GM19452 (cell line): ENCODE results near the gene GDF15.
"Not testable (repeated sequence)": the region's sequence is repeated elsewhere in the genome, so short reads cannot be mapped to it uniquely, and the experiment has no call there.

Source experiments
- ATAC-seq: cut with Tn5 transposase; IDR thresholded peaks from one replicate; pipeline ENCODE4 v1.9.1; 2021; ENCODE audit not compliant: unreplicated experiment

GDF15 gene

DNA sequence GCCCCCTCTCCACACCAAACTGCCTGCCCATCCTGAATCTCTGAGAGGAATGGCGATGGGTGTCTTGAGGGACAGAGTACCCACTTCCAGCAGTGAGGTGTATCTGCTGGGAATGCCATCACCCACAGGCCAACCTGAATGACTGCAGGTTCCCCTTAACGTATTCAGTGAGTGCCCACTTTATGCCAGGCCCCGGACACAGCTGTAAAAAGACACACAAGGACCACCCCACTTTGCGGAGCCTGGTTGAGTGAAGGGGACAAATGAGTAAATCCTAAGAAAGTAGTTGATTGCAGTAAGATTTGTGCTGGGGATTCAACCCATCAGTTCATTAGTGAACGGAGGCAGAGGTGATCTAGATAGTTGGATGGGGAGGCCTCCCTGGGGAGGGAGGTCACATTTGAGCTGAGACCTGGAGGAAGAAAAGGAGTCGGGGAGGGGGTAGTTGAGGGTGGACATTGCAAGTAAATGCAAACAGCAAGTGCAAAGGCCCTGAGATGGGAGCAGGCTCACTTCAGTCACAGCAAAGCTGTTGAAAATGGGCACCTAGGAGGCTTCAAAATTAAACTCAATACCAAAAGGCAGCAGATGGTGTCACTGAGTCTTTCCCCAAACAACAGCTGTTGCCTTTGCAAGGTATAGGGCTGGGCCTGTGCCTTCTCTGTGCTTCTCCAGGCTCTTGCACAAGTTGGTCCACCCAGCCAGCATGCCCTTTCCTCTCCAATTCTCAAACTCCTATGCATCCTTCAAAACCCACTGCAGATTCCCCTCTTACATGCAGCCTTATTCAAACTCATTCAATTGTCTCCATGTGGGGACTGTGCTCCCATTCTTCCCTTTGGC is 4.3 kb downstream of the GDF15 start:
- ATAC-seq, result no peak

DNA sequence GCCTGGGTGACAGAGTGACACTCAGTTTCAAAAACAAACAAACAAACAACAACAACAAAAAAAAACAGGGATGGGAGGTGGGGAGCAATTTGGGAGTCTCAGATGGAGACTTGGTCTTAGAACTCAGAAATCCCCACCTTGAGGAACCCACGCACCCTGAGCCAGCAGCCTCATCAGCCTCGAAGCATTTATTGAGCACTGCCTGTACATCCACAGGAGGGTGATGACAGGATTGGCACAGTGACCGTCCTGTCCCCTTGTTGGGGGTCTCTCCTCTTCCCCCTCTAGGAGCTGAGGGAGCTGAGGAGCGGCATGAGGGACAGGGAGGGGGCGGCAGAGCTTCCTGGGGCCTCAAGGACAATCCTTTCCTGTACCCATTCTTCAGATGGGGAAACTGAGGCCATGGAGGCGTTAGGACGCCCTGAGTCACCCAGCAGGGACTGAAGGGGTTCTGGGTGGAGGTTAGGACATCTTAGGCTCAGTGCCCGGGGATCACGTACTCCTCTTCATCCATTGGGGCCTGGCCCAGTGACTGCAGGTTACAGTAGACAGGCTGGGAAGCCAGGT is 5.6 kb downstream of the GDF15 start:
- ATAC-seq, result no peak

DNA sequence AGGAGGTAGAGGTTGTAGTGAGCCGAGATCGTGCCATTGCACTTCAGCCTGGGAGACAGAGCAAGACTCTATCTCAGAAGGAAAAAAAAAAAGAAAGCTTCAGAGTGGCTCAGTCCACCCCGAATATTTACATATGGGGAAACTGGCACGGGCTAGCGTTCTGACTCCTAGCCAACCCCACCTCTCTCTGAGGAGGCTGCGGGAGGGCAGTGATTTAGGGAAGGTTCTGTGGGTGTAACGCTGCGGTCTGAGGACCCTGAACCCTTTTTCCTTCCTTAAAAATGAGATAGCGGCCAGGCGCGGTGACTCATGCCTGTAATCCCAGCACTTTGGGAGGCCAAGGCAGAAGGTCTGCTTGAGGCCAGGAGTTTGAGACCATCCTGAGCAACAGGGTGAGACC is 6.5 kb downstream of the GDF15 start:
- ATAC-seq, result no peak

DNA sequence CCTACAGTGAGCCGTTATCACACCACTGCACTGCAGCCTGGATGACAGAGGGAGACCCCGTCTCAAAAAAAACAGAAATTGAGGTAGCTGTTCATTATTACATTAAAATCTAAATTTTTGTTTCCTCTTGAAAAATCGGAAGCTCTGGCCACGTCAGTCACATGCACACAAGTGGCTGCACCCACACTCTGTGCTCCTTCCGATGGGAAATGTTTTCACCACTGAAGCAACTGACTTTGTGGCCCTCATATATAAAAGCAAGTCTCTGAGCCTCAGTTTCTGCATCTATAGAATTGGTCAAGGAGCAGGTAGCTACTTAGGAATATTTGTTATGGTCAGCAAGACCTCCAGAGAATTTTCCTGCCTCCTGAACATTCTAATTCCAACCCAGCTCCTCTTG is 7.0 kb downstream of the GDF15 start:
- ATAC-seq, result no peak

DNA sequence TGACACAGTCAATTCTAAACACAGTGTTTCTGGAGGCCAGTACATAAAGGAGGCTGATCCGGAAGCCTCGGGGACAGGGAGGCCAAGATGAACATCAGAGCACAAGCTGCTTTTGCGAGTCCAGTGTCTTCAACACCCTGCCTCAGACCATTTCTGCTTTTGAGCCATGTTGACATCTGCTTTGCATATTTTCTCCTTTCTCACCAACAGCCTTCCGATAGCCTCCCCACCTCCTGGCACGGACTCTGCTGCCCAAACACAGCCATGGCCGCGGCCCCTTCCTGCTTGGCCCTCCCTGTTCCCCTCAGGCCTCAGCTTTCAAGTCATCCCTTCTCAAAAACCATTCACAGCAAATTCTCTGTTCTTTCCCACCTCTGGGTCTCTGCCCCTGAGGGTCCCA is 7.9 kb downstream of the GDF15 start:
- no peak for ATAC-seq

DNA sequence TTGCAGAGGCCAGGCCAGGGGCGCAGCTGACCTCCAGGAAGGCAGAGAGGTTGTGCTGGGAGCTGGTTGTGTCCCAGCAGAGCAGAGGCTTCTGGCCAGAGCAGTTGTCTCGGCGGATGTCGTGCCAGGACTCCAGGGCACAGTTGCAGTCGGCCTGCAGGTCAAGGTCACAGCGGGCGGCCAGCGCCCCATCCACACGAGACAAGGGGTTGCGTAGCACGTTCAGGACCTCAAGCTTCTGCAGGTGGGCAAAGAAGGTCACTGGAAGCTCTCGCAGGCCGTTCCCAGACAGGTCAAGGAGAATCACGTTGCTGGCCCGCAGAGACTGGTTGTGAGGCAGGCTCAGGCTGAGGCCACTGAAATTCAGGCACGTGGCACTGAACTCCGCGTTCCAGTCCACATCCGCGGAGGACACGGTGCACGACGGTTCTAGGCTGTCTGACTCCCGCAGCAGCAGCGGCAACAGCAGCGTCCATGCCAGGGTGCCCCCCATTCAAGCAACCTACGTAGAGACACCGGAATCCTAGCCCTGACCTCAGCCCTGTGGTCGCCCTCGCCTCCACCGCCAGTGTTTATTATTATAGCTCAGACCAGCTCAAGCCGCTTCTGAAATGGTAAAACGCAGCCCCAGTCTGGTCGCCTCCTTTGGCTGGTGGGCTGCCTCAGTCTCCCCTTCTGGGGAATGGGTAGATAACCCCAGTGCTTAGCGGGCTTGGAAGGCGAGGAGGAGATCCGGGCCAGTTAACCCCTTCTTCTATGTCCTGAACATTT is 10.7 kb downstream of the GDF15 start:
- ATAC-seq, result no peak

DNA sequence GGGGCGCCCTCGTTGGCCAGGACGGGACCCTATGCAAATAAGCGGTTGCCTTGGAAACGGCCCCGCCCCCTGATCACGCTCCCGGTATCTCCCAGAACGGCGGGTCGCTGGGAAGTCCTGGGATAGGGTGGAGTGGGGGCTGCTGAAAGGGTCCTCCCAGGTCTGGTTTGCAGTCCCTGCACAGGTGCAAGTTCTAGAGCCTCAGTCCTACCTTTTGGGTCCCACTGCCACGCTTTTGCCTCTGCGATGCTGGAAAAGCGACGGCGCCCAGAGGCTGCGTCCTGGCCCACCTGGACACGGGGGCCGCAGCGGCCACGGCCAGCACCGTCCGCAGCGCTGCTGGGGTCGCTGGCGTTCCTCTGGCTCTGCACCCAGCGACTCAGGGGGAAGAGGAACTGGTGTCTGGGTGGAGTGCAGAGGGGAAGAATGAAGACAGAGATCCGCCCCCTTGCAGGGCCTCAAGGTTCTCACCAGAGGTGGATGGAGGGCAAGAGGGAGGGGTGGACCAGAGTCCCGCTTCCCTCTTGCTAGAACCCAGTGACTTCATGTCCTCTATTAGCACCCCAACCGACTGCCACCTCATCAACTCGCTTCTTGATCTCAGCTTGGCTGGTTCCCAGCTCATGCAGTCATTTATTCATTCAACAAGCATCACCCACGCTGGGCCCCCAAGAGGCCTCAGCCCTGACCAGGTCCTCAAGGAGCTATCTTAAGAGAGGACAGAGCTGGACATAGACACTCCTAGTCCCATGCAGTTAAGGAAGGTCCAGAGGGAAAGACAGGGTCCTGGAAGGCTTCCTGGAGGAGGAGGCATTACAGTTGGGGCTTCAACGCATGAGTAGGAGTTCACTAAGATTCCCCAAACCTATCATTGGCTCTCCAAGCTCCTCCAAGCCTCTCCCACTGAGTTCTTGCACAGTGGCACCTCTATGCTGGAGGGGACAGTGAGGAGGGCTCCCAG is 11.6 kb downstream of the GDF15 start, which contains the start of gene LRRC25:
Gene LRRC25, minus strand, starts transcription at position 381 of the 961 bp plus-strand sequence. CDS start 659 bp downstream, outside the sequence.
- ATAC-seq, result no peak

DNA sequence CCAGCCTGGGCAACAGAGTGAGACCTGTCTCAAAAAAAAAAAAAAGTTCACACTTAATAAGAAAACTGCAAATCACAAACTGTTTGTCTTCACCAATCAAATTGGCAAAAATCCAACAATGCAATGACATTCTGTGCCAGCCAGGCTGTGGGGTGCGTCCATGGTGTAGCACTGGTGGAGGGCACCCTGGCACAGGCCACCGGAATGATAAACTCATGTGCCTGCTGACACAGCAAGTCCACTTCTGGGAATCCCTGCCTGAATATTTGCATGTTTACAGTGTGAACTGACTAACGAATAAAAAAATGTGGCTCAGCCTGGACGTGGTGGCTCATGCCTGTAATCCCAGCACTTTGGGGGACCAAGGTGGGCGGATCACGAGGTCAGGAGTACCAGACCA is 13.1 kb downstream of the GDF15 start:
- ATAC-seq, result no peak

DNA sequence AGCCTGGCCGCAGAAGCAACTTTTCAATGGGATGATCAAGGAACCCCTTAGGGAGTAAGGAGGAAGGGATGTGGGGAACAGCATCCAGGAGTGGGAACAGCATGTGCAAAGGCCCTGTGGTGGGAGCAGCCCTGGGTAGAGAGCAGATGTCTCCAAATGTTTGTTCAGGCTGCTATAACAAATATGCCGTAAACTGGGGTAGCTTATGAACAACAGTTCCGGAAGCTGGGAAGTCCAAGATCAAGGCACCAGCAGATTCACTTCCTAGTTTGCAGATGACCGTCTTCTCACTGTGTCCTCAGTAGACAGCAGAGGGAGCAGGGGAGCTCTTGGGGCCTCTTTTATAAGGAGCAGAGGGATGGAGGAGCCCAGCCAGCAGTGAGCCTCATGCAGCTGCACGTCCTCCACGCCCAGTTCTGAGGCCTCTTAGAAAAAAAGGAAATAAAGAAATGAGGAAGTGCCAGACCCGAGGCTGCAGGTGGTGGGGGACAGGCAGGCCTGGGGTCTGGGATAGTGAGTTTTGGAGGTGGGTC is 15.7 kb downstream of the GDF15 start:
- no peak for ATAC-seq

DNA sequence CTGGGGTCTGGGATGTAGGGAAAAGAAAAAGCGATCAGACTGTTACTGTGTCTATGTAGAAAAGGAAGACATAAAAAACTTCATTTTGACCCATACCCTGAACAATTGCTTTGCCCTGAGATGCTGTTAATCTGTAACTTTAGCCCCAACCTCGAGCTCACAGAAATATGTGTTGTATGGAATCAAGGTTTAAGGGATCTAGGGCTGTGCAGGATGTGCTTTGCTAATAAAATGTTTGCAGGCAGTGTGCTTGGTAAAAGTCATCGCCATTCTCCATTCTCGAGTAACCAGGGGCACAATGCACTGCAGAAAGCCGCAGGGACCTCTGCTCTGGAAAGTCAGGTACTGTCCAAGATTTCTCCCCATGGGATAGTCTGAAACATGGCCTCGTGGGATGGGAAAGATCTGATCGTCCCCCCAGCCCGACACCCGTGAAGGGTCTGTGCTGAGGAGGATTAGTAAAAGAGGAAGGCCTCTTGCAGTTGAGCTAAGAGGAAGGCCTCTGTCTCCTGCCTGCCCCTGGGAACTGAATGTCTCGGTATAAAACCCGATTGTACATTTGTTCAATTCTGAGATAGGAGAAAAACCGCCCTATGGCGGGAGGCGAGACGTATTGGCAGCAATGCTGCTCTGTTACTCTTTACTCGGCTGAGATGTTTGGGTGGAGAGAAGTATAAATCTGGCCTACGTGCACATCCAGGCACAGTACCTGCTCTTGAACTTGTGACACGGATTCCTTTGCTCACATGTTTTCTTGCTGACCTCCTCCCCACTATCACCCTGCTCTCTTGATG is 16.7 kb downstream of the GDF15 start:
- not testable (repeated sequence) for ATAC-seq

DNA sequence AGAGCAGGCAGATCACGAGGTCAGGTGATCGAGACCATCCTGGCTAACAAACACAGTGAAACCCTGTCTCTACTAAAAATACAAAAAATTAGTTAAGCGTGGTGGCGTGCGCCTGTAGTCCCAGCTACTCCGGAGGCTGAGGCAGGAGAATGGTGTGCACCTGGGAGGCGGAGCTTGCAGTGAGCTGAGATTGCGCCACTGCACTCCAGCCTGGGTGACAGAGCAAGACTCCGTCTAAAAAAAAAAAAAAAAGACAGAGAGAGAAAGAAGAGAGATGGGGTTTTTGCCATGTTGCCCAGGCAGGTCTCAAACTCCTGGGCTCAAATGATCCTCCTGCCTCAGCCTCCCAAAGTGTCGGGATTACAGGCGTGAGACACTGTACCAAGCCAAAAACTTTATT is 19.8 kb downstream of the GDF15 start:
- not testable (repeated sequence) for ATAC-seq

DNA sequence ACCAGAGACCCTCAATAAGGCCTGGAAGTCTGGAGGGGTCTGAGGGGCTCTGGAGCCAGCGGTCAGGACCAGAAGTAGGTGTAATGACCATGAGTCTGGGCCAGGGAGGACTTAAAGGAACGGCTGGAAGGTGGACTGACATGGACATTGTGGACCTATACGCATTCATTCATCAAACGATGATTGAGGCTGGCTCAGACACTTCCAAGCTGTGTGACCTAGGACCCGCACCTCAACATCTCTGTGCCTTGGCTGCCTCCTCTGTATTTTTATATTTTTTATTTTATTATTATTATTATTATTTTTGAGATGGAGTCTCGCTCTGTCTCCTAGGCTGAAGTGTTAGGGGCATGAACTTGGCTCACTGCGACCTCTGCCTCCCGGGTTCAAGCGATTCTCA is 20.8 kb downstream of the GDF15 start:
- ATAC-seq, result no peak

DNA sequence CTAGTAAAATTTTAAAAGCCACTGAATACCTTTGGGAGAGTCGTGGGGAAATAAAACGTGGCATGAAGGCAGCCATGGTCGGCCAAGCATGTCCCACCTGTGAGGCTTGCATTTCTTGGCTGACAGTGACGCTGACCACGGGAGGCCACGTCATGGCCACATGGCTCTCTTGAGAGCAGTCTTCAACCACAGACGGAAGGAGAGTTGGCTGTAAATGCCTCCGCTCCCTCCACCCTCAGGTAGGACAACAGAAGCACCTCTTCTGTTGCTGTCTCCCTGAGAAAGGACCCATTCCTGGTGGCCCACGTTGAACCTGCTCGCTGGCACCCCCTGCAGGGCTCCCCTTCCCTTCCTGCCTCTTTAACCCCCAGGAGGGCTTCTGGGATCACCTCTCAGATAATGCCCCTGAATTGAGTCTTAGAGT is 22.1 kb downstream of the GDF15 start:
- peak; percentile 65 for ATAC-seq

DNA sequence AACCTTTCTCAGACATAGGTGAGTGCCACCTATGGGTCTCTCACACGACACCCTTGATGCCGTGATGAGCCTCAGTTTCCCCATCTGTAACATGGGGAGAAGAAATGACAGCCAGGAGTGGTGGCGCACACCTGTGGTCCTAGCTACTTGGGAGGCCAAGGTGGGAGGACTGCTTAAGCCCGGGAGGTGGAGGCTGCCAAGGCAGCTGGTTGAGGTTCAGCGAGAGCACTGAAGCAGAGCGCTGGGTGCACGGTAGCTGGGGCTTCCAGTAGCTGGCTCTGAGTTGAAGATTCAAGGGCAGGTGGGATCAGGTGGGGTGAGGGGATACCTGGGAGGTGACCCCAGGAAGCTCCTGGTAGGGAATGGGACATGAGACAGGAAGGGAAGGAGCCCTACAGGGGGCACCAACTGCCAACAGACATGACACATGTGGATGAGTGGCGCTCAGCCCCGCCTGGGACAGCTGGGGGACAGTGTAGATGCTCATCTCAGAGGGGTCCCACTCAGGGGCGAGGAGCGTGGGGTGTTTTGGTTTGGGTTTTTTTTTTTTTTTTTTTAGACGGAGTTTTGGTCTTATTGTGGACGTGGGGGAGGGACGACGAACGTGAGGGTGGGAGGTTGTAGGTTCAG is 26.8 kb downstream of the GDF15 start:
- no peak for ATAC-seq

DNA sequence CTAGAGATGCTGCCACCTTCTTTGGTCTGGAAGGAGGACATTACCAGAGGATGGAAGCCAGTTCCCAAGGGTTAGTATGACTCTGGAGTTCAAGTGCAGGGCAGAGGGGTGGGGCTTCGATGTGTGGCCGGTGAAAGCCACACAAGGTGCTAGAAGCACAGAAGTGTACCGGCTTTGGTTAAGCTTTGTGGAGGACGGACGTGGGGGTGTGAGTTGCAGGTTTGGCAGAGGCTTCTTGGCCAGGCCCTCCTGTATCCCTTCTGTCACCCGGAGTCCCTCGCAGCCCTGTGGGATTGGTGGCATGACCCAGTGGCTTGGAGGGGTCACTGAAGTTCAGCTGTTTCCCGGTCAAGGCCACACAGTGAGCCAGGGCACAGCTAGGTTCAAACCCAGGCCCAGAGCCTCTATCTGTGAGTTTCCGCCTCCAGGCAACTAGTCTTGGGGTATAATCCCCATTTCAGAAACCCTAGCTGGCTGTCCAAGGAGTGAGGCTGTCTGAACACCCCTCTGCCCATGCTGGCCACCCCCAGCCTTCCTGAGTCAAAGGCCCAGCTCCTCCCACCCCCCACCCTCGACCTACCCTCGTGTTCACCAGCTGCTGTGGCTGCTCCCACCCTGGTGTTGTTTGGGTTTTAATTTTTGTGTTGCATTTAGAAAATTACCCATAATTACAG is 28.7 kb downstream of the GDF15 start:
- ATAC-seq, result no peak

DNA sequence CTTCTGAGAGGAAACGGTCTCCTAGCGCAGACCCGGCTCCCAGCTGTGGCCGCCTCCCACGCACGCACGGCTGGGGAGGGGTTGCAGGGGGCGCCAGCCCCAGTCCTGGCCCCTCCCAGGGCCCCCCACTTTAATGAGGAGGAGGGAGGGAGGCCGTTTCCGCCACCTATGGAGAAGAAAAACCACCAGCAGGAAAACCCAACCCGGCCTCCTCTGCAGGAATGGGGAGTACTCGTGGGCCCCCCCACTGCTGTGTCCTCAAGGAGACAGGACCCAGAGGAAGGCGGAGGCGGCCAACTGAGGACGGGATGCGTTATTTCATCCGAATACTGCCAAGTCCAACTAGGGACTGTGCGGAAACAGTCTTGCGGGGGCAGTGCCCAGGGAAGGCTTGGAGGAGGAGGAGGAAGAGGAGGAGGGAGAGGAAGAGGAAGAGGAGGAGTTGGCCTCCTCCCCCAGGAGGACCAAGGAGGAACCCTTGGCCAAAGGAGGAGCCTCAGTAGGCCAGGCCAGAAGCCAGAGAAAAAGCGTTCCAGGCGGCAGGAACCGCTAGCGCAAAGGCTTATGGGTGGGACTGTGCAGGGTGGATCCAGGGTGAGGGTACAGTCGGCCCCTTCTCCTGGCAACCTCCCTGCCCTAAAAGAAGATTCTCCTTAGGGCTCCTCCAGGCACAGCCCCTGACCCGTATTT is 29.4 kb downstream of the GDF15 start:
- ATAC-seq, result no peak

DNA sequence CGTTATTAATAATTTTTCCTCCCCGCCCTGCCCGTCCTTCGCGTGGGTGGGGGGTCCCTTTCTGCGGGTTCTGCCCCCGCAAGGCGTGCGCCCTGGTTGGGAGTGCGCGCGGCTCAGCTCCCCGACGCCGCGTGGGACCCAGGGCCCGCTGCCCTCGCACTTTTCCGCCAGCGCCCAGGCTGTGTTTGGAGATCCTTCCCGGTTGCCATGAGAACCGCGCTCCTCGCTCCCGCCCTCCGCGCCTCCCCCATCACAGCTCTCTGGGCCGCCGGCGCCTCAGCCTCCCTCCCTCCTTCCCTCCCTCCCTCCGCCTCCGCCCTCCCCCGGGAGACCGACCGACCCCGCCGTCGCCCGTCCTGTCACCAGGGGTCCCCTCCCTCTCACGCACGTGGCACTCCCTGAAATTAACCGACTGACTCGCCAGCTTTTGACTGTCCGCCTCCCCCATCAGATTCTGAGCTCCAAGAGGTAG is 30.9 kb downstream of the GDF15 start:
- no peak for ATAC-seq
